Middle frontal gyrus (tissue), 1 donor: ENCODE data around the gene CDYL2.
"Not testable (repeated sequence)": the region's sequence is repeated elsewhere in the genome, so short reads cannot be mapped to it uniquely, and the experiment has no call there.

Experiments
- DNase-seq: peaks from one replicate; pipeline ENCODE4 v3.0.0-alpha.2; 2015; ENCODE audit warnings: low spot score; ENCODE audit errors: extremely low spot score

CDYL2 gene

GRCh38 chr16:80672379-80672778 is 132.0 kb downstream of the CDYL2 start:
- no peak for DNase-seq

- DNase-seq, result no peak
These were observed 133.0 kb downstream of the CDYL2 start for GRCh38 chr16:80671281-80671849.

GRCh38 chr16:80670170-80670865 is 134.1 kb downstream of the CDYL2 start:
- DNase-seq, result no peak

- DNase-seq, result no peak
These were observed 134.7 kb downstream of the CDYL2 start for GRCh38 chr16:80669673-80670072.

- no peak for DNase-seq
These were observed 136.5 kb downstream of the CDYL2 start for GRCh38 chr16:80667925-80668324.

GRCh38 chr16:80667251-80667560 is 137.2 kb downstream of the CDYL2 start:
- DNase-seq, result no peak

- DNase-seq, result no peak
These were observed 137.8 kb downstream of the CDYL2 start for GRCh38 chr16:80666378-80667250.

GRCh38 chr16:80665356-80665755 is 139.0 kb downstream of the CDYL2 start:
- no peak for DNase-seq

GRCh38 chr16:80664786-80665185 is 139.6 kb downstream of the CDYL2 start:
- DNase-seq, result no peak

GRCh38 chr16:80664226-80664625 is 140.2 kb downstream of the CDYL2 start:
- DNase-seq, result no peak

- DNase-seq, result no peak
These were observed 141.3 kb downstream of the CDYL2 start for GRCh38 chr16:80663078-80663477.

- no peak for DNase-seq
These were observed 144.5 kb downstream of the CDYL2 start for GRCh38 chr16:80659865-80660264.

GRCh38 chr16:80656711-80657150 is 147.7 kb downstream of the CDYL2 start:
- no peak for DNase-seq

GRCh38 chr16:80656161-80656560 is 148.2 kb downstream of the CDYL2 start:
- no peak for DNase-seq

- no peak for DNase-seq
These were observed 148.6 kb downstream of the CDYL2 start for GRCh38 chr16:80655751-80656150.

GRCh38 chr16:80654094-80654862 is 150.1 kb downstream of the CDYL2 start:
- DNase-seq, result no peak

GRCh38 chr16:80652441-80652840 is 152.0 kb downstream of the CDYL2 start:
- no peak for DNase-seq

- not testable (repeated sequence) for DNase-seq
These were observed 154.1 kb downstream of the CDYL2 start for GRCh38 chr16:80650281-80650680.

- DNase-seq, result no peak
These were observed 164.1 kb downstream of the CDYL2 start for GRCh38 chr16:80640316-80640715.

GRCh38 chr16:80639636-80640035 is 164.8 kb downstream of the CDYL2 start:
- no peak for DNase-seq

- no peak for DNase-seq
These were observed 166.8 kb downstream of the CDYL2 start for GRCh38 chr16:80637621-80638020.

- DNase-seq, result no peak
These were observed 172.8 kb downstream of the CDYL2 start for GRCh38 chr16:80631581-80631980.
